Small intestine (tissue), 7 donors: ENCODE measurements around the gene PHC2. TPM values are rescaled to one million over a fixed set of nuclear protein-coding genes. Genes with fewer than 3 reads are reported as not detected.

Experiments
- DNase-seq, 2 donors: peaks; one replicate each; pipeline versions ENCODE4 v3.0.0 to v3.0.0-alpha.2; 2013
- FAIRE-seq: peaks from 2 replicates; lab custom pipeline; 2012; peaks lifted over from hg19 to GRCh38; lab: Jason Lieb, UNC
- H3K27ac ChIP-seq, 3 donors: one replicate each; pipeline ENCODE4 v1.5.1; 2013; ENCODE audit warnings: low read length in 2 of 3, mild to moderate bottlenecking in 2 of 3, control low read depth in 1 of 3, inconsistent platforms in 1 of 3, low read depth in 1 of 3, moderate library complexity in 1 of 3
- H3K27me3 ChIP-seq, 3 donors: one replicate each; pipeline ENCODE4 v1.6.1; 2013; ENCODE audit warnings: low read length in 3 of 3, inconsistent platforms in 1 of 3; ENCODE audit not compliant: control insufficient read depth in 3 of 3, insufficient read depth in 3 of 3
- H3K36me3 ChIP-seq, 3 donors: one replicate each; pipeline ENCODE4 v1.6.1; 2013; ENCODE audit warnings: low read length in 3 of 3, inconsistent platforms in 1 of 3, low read depth in 1 of 3, mild to moderate bottlenecking in 1 of 3, moderate library complexity in 1 of 3; ENCODE audit not compliant: control insufficient read depth in 3 of 3, insufficient read depth in 2 of 3
- H3K4me1 ChIP-seq, 3 donors: one replicate each; pipeline ENCODE4 v1.6.1; 2013; ENCODE audit warnings: low read length in 2 of 3, inconsistent platforms in 1 of 3, low read depth in 1 of 3, mild to moderate bottlenecking in 1 of 3, moderate library complexity in 1 of 3; ENCODE audit not compliant: control insufficient read depth in 3 of 3, insufficient read depth in 2 of 3
- H3K4me3 ChIP-seq, 3 donors: one replicate each; pipeline ENCODE4 v1.5.1; 2013; ENCODE audit warnings: low read length in 3 of 3, control low read depth in 1 of 3, inconsistent platforms in 1 of 3, low read depth in 1 of 3, mild to moderate bottlenecking in 1 of 3, moderate library complexity in 1 of 3
- H3K9me3 ChIP-seq, 2 donors: one replicate each; pipeline ENCODE4 v1.6.1; 2013; ENCODE audit warnings: low read depth in 1 of 2, low read length in 1 of 2; ENCODE audit not compliant: control insufficient read depth in 2 of 2, insufficient read depth in 1 of 2
- WGBS, 3 donors: extraction: QIAGEN DNeasy Blood & Tissue Kit; methylation state at CpG; one replicate each; pipeline ENCODE4 v1.1.7; 2013; 5-methylcytosine and 5-hydroxymethylcytosine counted together
- polyA plus RNA-seq, 4 donors: library from polyadenylated mRNA; stranded (reverse) in 3 of 4; unstranded in 1 of 4; fragments of 200-250 nt in 3 of 4; fragments of 120-200 nt in 1 of 4; gene quantifications; one replicate each; pipeline versions ENCODE4 v1.2.1 to v1.2.3, GENCODE V29; 2013
- donor health status: healthy with polysubstance abuse.
- donor health status: control.
- donor health status: control.
- donor health status: Bipolar disorder and iron deficiency.
- donor health status: healthy.

PHC2 gene
- polyA plus RNA-seq, 4 donors = 41.2 to 110 (median 47.8) TPM

- Histone ChIP-seq H3K36me3 (peaks cover 0 to 30% (median 0%) of the 10 kb centered on the region in 3 donors), H3K4me3 (no peak overlapping the region), H3K27me3 (no peaks in the 10 kb centered on the region), H3K4me1 (peaks cover 5 to 47% (median 46%) of the 10 kb centered on the region in 3 donors), H3K9me3 (no peaks in the 10 kb centered on the region), H3K27ac (peak overlapping the region in 1 of 3 donors; percentile 69)
- DNase-seq (no peak), FAIRE-seq (no peak)
- 74 to 84% (median 80%) methylated on average over 6 of the region's 6 CpGs for WGBS, 3 donors
Observed at GRCh38 chr1:33341190-33341589, 89.7 kb downstream of the PHC2 start.

- no peak for DNase-seq
- Histone ChIP-seq H3K27me3 (no peaks in the 10 kb centered on the region), H3K4me1 (peaks cover 2 to 50% (median 45%) of the 10 kb centered on the region in 3 donors), H3K9me3 (no peaks in the 10 kb centered on the region), H3K4me3 (no peak overlapping the region), H3K36me3 (peaks cover 0 to 31% (median 0%) of the 10 kb centered on the region in 3 donors), H3K27ac (peak overlapping the region; percentile 53 to 96 (median 82))
- no peak for FAIRE-seq
- WGBS, 3 donors = 49 to 71% (median 57%) methylated on average over 2 of the region's 2 CpGs
Observed at GRCh38 chr1:33339413-33339812, 91.5 kb downstream of the PHC2 start.

DNA sequence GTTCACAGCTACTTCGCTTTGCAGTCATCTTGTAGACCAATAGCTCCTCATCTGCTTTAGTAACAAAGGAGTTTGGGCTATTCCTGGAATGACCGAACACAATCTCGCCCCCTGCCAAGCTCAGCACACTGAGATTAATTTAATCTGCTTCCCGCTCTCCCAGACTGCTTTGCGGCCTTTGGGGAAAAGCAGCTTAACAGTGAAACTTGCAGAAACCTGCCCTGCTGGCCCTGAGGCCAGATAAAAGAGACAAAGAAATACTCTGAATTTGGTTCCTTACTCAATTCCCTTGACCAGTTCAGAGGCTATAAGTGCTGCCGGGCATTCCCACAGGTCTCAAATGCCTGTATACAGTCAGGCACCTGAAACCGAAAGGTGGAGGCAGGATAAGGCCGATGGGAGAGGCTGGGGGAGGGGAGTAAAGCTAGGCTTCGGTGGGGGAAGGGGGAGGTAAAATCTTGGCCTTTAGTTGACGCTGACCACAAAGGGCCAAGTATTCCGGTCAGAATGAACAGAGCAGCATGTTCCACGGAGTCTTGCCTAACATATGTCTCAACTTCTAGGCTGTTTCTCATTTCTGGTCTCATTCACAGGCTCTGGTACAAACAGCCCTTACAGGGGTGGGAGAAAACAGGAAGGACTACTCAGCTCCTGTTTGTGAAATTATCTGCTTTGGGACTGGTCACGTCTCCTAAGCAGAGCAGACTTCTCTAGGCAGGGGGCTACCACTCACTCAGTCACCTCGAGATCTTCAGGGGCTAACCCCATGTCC is 92.3 kb downstream of the PHC2 start:
- Histone ChIP-seq H3K9me3 (no peaks in the 10 kb centered on the region), H3K27me3 (no peaks in the 10 kb centered on the region), H3K36me3 (peaks cover 0 to 36% (median 2%) of the 10 kb centered on the region in 3 donors), H3K27ac (peak overlapping the region; percentile 53 to 96 (median 82)), H3K4me1 (peaks cover 2 to 49% (median 43%) of the 10 kb centered on the region in 3 donors), H3K4me3 (no peak overlapping the region)
- FAIRE-seq (no peak), DNase-seq (peak; percentile 50 to 54)
- 18 to 37% (median 25%) methylated on average over 14 of the region's 14 CpGs for WGBS, 3 donors

GRCh38 chr1:33338048-33338439 is 92.9 kb downstream of the PHC2 start:
- H3K27ac ChIP-seq = peak overlapping the region; percentile 16 to 96 (median 82)
- 18 to 30% (median 23%) methylated on average over 1 of the region's 1 CpG for WGBS, 3 donors
- H3K4me1 ChIP-seq = peaks cover 2 to 46% (median 43%) of the 10 kb centered on the region in 3 donors
- H3K4me3 ChIP-seq = no peak overlapping the region
- DNase-seq = peak; percentile 63 to 69
- H3K9me3 ChIP-seq = no peaks in the 10 kb centered on the region
- H3K36me3 ChIP-seq = peaks cover 0 to 39% (median 2%) of the 10 kb centered on the region in 3 donors
- FAIRE-seq = no peak
- H3K27me3 ChIP-seq = no peaks in the 10 kb centered on the region

GRCh38 chr1:33337441-33337840 is 93.5 kb downstream of the PHC2 start:
- H3K27ac ChIP-seq = peak overlapping the region in 2 of 3 donors; percentile 69 to 82
- DNase-seq = no peak
- peaks cover 2 to 43% (median 37%) of the 10 kb centered on the region in 3 donors for H3K4me1 ChIP-seq
- FAIRE-seq = no peak
- H3K36me3 ChIP-seq = peaks cover 0 to 39% (median 4%) of the 10 kb centered on the region in 3 donors
- no peaks in the 10 kb centered on the region for H3K9me3 ChIP-seq
- no peaks in the 10 kb centered on the region for H3K27me3 ChIP-seq
- 76 to 91% (median 89%) methylated on average over 6 of the region's 6 CpGs for WGBS, 3 donors
- no peak overlapping the region for H3K4me3 ChIP-seq

- FAIRE-seq (no peak), DNase-seq (no peak)
- H3K4me3 ChIP-seq = no peak overlapping the region
- H3K27ac ChIP-seq = no peak overlapping the region
- 65 to 80% (median 80%) methylated on average over 9 of the region's 9 CpGs for WGBS, 3 donors
- no peaks in the 10 kb centered on the region for H3K9me3 ChIP-seq
- H3K36me3 ChIP-seq = peaks cover 0 to 39% (median 9%) of the 10 kb centered on the region in 3 donors
- H3K4me1 ChIP-seq = peaks cover 2 to 35% (median 33%) of the 10 kb centered on the region in 3 donors
- no peaks in the 10 kb centered on the region for H3K27me3 ChIP-seq
Observed at GRCh38 chr1:33336580-33336979, 94.3 kb downstream of the PHC2 start.

- H3K4me1 ChIP-seq = peaks cover 2 to 43% (median 18%) of the 10 kb centered on the region in 3 donors
- H3K9me3 ChIP-seq = no peaks in the 10 kb centered on the region
- H3K36me3 ChIP-seq = peaks cover 13 to 46% (median 23%) of the 10 kb centered on the region in 3 donors
- FAIRE-seq = no peak
- no peaks in the 10 kb centered on the region for H3K27me3 ChIP-seq
- WGBS, 3 donors = 49 to 71% (median 62%) methylated on average over 4 of the region's 4 CpGs
- peak overlapping the region in 1 of 3 donors; percentile 71 for H3K27ac ChIP-seq
- no peak for DNase-seq
- H3K4me3 ChIP-seq = no peak overlapping the region
Observed at GRCh38 chr1:33335020-33335419, 95.9 kb downstream of the PHC2 start.

GRCh38 chr1:33334081-33334552 is 96.8 kb downstream of the PHC2 start:
- no peaks in the 10 kb centered on the region for H3K9me3 ChIP-seq
- peak overlapping the region in 1 of 3 donors; percentile 71 for H3K27ac ChIP-seq
- no peak for DNase-seq
- no peaks in the 10 kb centered on the region for H3K27me3 ChIP-seq
- peaks cover 18 to 50% (median 30%) of the 10 kb centered on the region in 3 donors for H3K36me3 ChIP-seq
- no peak for FAIRE-seq
- 59 to 76% (median 75%) methylated on average over 17 of the region's 17 CpGs for WGBS, 3 donors
- no peak overlapping the region for H3K4me3 ChIP-seq
- H3K4me1 ChIP-seq = peaks cover 0 to 38% (median 12%) of the 10 kb centered on the region in 3 donors
